Spleen (tissue), 11 donors: ENCODE data around the gene DCPS. TPM values are rescaled to one million over a fixed set of nuclear protein-coding genes. Genes with fewer than 3 reads are reported as not detected.
A peak's percentile ranks its signal among the peaks of the same experiment; 100 is the strongest.

Source experiments
- DNase-seq: peaks from one replicate; pipeline ENCODE4 v3.0.0-alpha.2; 2020
- H3K27ac ChIP-seq, 8 donors: fragments of 200-600 bp; sonication (generic) in 7 of 8; 1 replicate in 4 of 8; 2 replicates in 4 of 8; pipeline versions ENCODE4 v1.5.0 to v1.8.0; 2016 to 2021; ENCODE audit warnings: inconsistent platforms in 4 of 8, mild to moderate bottlenecking in 4 of 8, moderate library complexity in 1 of 8
- H3K27me3 ChIP-seq, 7 donors: fragments of 200-600 bp; sonication (generic) in 6 of 7; replicated peaks in 1 of 7; 1 replicate in 4 of 7; 2 replicates in 3 of 7; pipeline versions ENCODE4 v1.5.0 to v1.8.0; 2016 to 2021; ENCODE audit warnings: inconsistent platforms in 3 of 7, mild to moderate bottlenecking in 1 of 7
- H3K36me3 ChIP-seq, 6 donors: fragments of 200-600 bp; sonication (generic) in 5 of 6; 1 replicate in 4 of 6; 2 replicates in 2 of 6; pipeline versions ENCODE4 v1.5.0 to v1.8.0; 2016 to 2021; ENCODE audit warnings: inconsistent platforms in 2 of 6
- H3K4me1 ChIP-seq, 6 donors: fragments of 200-600 bp; sonication (generic) in 5 of 6; 1 replicate in 3 of 6; 2 replicates in 3 of 6; pipeline versions ENCODE4 v1.5.0 to v1.8.0; 2016 to 2021; ENCODE audit warnings: inconsistent platforms in 3 of 6
- H3K4me3 ChIP-seq, 8 donors: fragments of 200-600 bp; sonication (generic) in 7 of 8; 1 replicate in 4 of 8; 2 replicates in 4 of 8; pipeline versions ENCODE4 v1.5.0 to v1.8.0; 2016 to 2021; ENCODE audit warnings: inconsistent platforms in 4 of 8, mild to moderate bottlenecking in 4 of 8, moderate library complexity in 2 of 8
- H3K9me3 ChIP-seq, 8 donors: fragments of 200-600 bp; sonication (generic) in 7 of 8; 1 replicate in 4 of 8; 2 replicates in 4 of 8; pipeline versions ENCODE4 v1.5.0 to v1.8.0; 2016 to 2021; ENCODE audit warnings: inconsistent platforms in 4 of 8
- CTCF ChIP-seq, 11 experiments: fragments of 200-600 bp in 7 of 11; fragments of 450-650 bp in 4 of 11; sonication (generic) in 4 of 11; IDR thresholded peaks in 8 of 11; conservative IDR thresholded peaks in 3 of 11; 1 replicate in 7 of 11; 2 replicates in 4 of 11; pipeline versions ENCODE4 v1.4.0 to v1.8.0; 2016 to 2021; ENCODE audit warnings: antibody characterized with exemption in 11 of 11, inconsistent platforms in 4 of 11, mild to moderate bottlenecking in 1 of 11
- POLR2A ChIP-seq, 3 donors: fragments of 450-650 bp; IDR thresholded peaks; one replicate each; pipeline ENCODE4 v1.5.1; 2017; ENCODE audit warnings: antibody characterized with exemption in 3 of 3, mild to moderate bottlenecking in 1 of 3
- POLR2AphosphoS5 ChIP-seq, 3 donors: sonication (generic); formaldehyde crosslinking; IDR thresholded peaks; one replicate each; pipeline ENCODE4 v1.5.1; 2017; ENCODE audit warnings: antibody characterized with exemption in 3 of 3
- WGBS, 5 donors: extraction: QIAGEN DNeasy Blood & Tissue Kit in 3 of 5; methylation state at CpG; one replicate each; pipeline versions ENCODE4 v1.1.5 to v1.1.7; 2013 to 2018; 5-methylcytosine and 5-hydroxymethylcytosine counted together
- intact Hi-C: fragments of 100-400 bp; cut with DNase I; formaldehyde crosslinking; loops from one replicate; pipeline ENCODE4 v1.15.0; 2023; ENCODE audit warnings: low total_unique reads
- polyA plus RNA-seq, 3 donors: library from polyadenylated mRNA; stranded (reverse); fragments of 200-250 nt; gene quantifications; one replicate each; pipeline ENCODE4 v1.2.1, GENCODE V29; 2013
- total RNA-seq, 7 donors: library from RNA; depleted of rRNA in 3 of 7; stranded (reverse); fragments of >200 nt in 3 of 7; fragmentation: NEBNext Ultra II Directional in 4 of 7; extraction: Animal tissue kit (Norgen Biotek cat#: 25700) in 4 of 7; gene quantifications; one replicate each; pipeline versions ENCODE4 v1.1.0 to v1.2.1, GENCODE V29; 2016 to 2021
- donor health status: healthy with polysubstance abuse.
- donor health status: DM: no; HTN: no; CAD: no; lungs with moderate emphysema.
- donor health status: DM: no; HTN: no; CAD: no.
- donor health status: Bipolar disorder and iron deficiency.
- donor health status: healthy.
- donor health status: DM: no; HTN: no; CAD: no.
- donor health status: DM: yes; HTN: yes; CAD: no.

DCPS gene
- total and polyA plus RNA-seq, 10 donors, result 17.4 to 35.2 (median 22.7) TPM

DNA sequence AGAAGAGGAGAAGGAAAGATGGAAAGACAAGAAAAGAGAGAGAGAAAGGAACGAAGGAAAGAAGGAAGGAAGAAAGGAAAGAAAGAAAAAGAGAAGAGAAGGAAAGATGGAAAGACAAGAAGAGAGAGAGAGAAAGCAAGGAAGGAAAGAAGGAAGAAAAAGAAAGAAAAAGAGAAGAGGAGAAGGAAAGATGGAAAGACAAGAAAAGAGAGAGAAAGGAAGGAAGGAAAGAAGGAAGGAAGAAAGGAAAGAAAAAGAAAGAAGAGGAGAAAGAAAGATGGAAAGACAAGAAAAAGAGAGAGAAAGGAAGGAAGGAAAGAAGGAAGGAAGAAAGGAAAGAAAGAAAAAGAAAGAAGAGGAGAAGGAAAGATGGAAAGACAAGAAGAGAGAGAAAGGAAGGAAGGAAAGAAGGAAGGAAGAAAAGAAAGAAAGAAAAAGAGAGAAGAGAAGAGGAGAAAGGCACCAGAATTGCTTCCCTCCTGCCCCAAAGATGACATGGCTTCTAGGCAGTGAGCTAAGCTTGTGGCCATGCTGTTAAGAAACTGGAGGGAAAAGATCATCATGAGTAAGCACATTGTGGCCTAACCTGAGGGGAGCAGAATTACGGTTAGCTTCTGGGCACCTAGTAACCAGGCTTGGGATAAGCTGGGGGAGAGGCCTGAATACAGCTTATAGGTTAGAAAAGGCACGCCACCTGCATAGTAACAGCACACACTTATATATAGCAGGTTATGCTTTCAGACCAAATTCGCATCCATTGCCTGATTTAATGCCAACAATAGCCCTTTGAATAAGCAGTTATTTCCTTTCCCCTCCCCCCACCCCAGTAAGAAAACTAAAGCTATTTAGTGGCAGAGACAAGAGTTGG, 49.3 kb downstream of the DCPS start:
- TF ChIP-seq POLR2AphosphoS5 (IDR thresholded peaks at IDR 0.05), result peak in 1 of 3 donors; percentile 39
- no peak for TF ChIP-seq CTCF (IDR thresholded peaks at IDR 0.05 in 8 of 11, conservative IDR thresholded peaks at IDR 0.05 in 3 of 11)
- DNase-seq, result peak; percentile 20
- Histone ChIP-seq H3K4me3 (peak overlapping the region in 4 of 8 donors; percentile 8 to 89 (median 72)), H3K27me3 (no peaks in the 10 kb centered on the region), H3K27ac (peak overlapping the region in 7 of 8 donors; percentile 36 to 92 (median 82)), H3K9me3 (no peaks in the 10 kb centered on the region), H3K4me1 (peaks cover 17 to 95% (median 73%) of the 10 kb centered on the region in 6 donors), H3K36me3 (peaks cover 0 to 9% (median 0%) of the 10 kb centered on the region in 6 donors)
- intact Hi-C loops, result no loop called here
- 47 to 61% (median 56%) methylated on average over 4 of the region's 4 CpGs for WGBS, 5 donors

DNA sequence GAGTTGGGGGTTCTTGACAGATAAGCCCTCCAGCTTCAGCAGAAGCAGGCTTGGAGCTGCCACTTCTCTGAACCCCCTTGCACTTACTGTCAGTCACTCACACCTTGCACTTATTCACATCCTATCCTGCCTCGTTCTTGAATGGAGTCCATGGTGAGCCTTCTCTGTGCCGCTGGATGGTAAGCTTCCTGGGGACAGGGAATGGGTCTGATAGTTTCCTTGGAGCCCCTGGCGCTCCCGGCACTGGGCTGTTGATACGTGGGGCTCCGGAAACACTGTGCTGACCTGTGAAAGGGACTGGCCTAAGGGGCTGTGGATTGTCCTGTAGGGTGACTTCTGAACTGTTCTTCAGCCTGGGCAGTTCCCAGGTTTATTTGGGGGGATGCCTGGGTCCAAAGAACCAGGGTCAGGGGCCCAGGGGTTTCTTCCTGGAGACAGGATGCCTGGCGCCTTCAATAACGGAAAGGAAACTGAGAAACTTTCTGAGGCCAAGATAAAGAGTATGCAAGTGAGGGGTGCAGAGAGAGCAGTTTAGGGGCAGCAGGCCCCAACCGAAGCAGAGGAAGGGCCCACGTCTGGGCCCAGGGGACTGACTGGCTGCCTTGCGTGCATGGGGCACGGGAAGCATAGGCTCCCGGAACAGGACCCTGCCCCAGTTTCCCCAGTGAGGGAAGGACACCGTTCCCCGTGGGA, 50.9 kb downstream of the DCPS start:
- intact Hi-C loops, result no loop called here
- Histone ChIP-seq H3K27ac (peak overlapping the region; percentile 66 to 92 (median 85)), H3K4me1 (peaks cover 13 to 95% (median 70%) of the 10 kb centered on the region in 6 donors), H3K27me3 (no peaks in the 10 kb centered on the region), H3K9me3 (no peaks in the 10 kb centered on the region), H3K36me3 (peaks cover 0 to 5% (median 0%) of the 10 kb centered on the region in 6 donors), H3K4me3 (peak overlapping the region; percentile 55 to 89 (median 72))
- peak; percentile 70 for DNase-seq
- TF ChIP-seq POLR2AphosphoS5 (IDR thresholded peaks at IDR 0.05) (no peak), POLR2A (IDR thresholded peaks at IDR 0.05) (no peak), CTCF (IDR thresholded peaks at IDR 0.05 in 8 of 11, conservative IDR thresholded peaks at IDR 0.05 in 3 of 11) (no peak)
- 12 to 20% (median 17%) methylated on average over 14 to 15 of the region's 15 CpGs for WGBS, 5 donors

DNA sequence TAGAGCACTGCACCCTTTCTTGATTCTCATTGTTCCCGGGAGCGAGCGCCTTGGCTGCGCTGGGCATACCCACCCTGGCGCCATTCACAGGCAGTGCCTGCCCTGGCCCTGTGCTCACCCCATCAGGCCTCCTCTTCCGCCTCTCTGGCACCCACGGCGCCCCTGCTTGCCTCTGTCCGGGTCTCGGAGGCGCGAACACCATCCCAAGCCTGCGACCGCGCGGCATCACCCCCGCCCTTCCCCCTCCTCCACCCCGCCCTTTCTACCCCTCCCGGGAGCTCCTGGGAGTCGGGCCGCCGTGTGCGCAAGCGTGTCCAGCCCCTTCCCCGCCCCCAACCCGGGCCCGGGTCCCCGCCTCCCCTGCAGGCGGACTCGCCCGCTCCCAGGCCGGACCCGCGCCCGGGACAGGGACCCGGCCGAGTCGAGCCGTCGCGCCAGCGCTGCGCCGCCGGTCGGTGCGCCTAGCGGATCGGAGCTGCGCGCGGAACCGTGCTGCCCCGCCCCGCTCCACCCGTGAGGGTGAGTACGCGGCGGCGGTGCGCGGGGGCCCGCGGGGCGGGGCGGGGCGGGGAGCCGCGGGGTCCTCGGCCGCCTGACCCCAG, 51.6 kb downstream of the DCPS start, which contains the start of gene ST3GAL4:
ST3GAL4 (plus strand) TSS at position 363 of the 602 bp plus-strand sequence. CDS start 50,470 bp downstream, outside the sequence.
- WGBS, 5 donors, result 0 to 1% (median 0%) methylated on average over 10 to 71 of the region's 71 CpGs
- Histone ChIP-seq H3K27ac (peak within 1 kb of the TSS; percentile 68 to 92 (median 85)), H3K4me3 (peak within 1 kb of the TSS; percentile 55 to 89 (median 72)), H3K27me3 (no peaks in the 10 kb centered on the region), H3K9me3 (no peaks in the 10 kb centered on the region), H3K36me3 (peaks cover 0 to 5% (median 0%) of the 10 kb centered on the region in 6 donors), H3K4me1 (peaks cover 18 to 96% (median 70%) of the 10 kb centered on the region in 6 donors)
- intact Hi-C loops, result no loop called here
- TF ChIP-seq POLR2A (IDR thresholded peaks at IDR 0.05) (no peak), POLR2AphosphoS5 (IDR thresholded peaks at IDR 0.05) (peak; percentile 32 to 84 (median 75)), CTCF (IDR thresholded peaks at IDR 0.05 in 8 of 11, conservative IDR thresholded peaks at IDR 0.05 in 3 of 11) (peak in 1 of 11 experiments; percentile 7)
- DNase-seq, result peak; percentile 95
